HG03097 (cell line): ENCODE measurements around the gene ITFG2.

ENCODE experiments used
- ATAC-seq: cut with Tn5 transposase; IDR thresholded peaks from one replicate; pipeline ENCODE4 v1.9.1; 2021; ENCODE audit not compliant: unreplicated experiment, low FRiP score

Gene ITFG2

DNA sequence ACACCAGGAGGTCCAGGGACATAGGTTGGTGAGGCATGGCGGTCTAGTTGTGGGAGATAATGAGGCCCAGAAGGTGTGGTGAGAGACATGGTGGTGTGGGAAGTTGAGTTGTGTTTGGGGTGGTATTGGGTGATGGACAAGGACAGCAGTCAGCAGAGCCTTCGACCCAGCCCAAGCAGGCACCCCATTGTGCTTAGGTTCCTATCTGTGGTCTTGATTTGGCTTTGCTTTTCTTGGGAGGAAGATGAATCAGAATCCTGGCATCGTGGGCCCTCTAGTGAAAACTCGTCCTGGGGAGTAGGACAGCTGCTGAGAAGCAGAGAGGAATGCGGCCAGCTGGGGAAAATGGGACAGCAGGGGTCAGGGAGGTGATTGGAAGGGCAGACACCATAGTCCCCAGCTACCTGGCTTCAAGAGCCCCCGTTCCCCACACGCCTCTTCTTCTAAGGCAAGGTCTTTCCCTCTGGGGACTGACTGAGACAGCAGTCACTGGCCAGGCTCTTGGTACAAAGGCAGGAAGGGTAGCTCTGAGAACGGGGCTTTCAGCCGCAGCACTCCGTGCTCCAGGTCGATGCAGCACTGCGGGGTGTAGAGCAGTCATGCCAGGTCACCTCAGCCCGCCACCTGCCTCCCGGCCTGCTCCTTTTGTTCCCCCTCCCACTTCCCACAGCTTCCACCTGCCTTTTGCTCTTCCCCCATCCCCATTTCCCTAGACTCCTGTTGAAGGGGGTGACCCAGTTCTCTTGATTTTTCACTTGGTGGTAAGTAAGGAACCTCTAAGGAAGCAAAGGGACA is 14.4 kb downstream of the ITFG2 start:
- ATAC-seq: no peak

- ATAC-seq: no peak
These were observed 16.8 kb downstream of the ITFG2 start for GRCh38 chr12:2829275-2829674.

GRCh38 chr12:2832550-2833127 is 20.2 kb downstream of the ITFG2 start:
- ATAC-seq: no peak

GRCh38 chr12:2833327-2833726 is 20.9 kb downstream of the ITFG2 start:
- no peak for ATAC-seq

GRCh38 chr12:2833810-2834209 is 21.3 kb downstream of the ITFG2 start:
- ATAC-seq: no peak

DNA sequence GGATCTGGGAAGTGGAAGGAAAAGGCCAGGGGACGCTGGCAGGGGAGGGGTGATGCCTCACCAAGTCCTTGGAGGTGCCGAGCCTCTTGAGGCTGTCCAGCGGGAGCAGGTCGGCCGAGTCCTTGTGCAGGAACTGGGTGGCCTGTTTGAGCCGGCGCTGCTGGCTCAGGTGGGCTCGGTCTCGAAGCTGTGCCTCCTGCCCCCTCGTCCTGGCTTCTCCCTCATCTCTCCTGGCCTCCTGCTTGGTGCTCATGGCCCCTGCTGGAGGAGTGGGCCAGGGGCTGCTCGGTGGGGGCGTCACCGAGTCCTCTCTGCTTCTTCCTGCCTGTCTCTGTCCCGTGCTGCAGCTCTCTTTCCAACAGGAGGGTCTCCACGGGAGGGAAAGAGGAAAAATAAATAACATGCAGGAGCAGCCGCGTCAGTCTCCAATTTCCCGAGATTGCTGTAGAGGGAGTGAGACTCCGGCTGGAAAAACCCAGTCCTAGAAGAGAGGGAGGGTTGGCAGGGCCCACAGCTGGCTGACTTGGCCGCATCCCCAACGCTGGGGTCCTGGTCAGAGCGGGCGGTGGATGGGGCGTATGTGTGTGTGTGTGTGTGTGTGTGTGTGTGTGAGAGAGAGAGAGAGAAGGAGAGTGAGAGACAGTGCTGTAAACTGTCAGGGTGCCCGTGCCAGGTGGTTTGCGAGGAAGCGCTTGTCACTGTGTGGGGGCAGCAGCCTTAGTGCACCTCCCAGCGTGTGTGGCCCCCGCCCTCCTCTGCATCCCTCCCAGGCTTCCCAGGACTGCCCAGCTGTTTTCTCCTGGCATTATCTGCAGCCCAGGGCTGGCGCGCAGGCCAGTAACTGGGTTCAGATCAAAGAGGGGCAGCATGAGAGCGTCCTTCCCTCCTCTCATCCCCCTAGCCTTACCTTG is 22.4 kb downstream of the ITFG2 start, which contains the start of gene NRIP2:
Gene NRIP2, minus strand, starts transcription at position 455 of the 911 bp plus-strand sequence. Its CDS starts 52 bp downstream, at position 403.
- ATAC-seq: no peak

GRCh38 chr12:2835691-2836403 is 23.4 kb downstream of the ITFG2 start:
- no peak for ATAC-seq

GRCh38 chr12:2836574-2836973 is 24.1 kb downstream of the ITFG2 start:
- ATAC-seq: no peak

GRCh38 chr12:2841056-2841650 is 28.7 kb downstream of the ITFG2 start:
- no peak for ATAC-seq

GRCh38 chr12:2842948-2843347 is 30.5 kb downstream of the ITFG2 start:
- ATAC-seq: no peak

GRCh38 chr12:2844786-2845185 is 32.3 kb downstream of the ITFG2 start:
- ATAC-seq: no peak

DNA sequence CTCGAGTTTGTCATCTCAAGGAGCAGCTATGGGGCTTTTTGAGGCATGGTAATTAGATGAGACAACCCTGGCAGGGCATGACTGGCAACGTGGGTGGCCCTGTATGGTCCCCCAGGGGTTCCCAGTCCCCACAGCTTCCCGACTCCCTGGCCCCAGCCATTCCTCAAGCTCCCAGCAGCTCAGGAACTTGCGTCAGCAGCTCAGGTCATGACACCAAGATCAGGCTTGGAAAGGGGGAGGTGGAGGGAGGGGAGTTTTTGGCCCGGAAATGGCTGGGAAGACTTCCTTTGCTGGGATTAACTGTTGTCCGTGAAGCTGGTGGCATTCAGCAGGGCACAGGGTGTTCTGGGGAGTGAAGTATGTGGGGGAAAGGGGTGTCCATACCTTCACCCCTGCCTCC is 32.8 kb downstream of the ITFG2 start:
- no peak for ATAC-seq

DNA sequence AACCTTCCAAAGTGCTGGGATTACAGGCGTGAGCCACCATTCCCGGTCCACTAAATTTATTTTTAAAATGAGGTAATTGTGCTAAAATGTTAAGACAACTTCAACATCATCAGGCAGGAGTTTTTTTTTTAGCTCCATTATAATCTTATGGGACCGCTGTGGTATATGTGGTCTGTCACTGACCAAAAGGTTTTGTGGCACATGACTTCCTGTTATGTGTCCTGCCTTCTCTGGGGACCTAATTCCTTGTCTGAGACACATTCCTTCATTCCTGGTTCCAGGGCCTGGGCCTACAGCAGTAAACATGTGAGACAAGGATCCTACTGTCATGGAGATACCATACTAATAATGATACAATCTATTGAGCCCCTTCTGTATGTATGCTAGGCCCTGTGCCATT is 39.5 kb downstream of the ITFG2 start:
- ATAC-seq: no peak

- ATAC-seq: no peak
These were observed 41.2 kb downstream of the ITFG2 start for GRCh38 chr12:2853626-2854025.

- no peak for ATAC-seq
These were observed 42.4 kb downstream of the ITFG2 start for GRCh38 chr12:2854669-2855453.

DNA sequence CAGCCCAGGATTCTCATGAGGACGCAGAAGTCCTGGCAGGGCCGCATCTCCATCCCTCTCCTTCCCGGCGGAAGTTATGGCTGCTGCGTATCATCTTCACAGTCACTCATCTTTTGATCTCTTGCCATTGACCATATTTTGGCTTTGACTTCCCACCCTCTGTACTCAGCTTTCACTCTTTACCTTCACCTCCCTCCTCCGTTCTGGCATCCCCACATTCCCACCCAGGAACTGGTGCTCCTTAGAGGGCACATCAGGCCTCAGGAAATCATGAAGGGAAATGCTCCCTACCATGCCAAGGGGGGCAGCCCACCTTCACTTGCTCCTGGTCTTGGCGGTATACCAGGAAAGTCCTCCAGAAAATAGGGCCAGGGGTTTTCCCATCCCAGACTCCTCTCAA is 43.1 kb downstream of the ITFG2 start:
- ATAC-seq: no peak

GRCh38 chr12:2856051-2856450 is 43.6 kb downstream of the ITFG2 start:
- ATAC-seq: no peak

DNA sequence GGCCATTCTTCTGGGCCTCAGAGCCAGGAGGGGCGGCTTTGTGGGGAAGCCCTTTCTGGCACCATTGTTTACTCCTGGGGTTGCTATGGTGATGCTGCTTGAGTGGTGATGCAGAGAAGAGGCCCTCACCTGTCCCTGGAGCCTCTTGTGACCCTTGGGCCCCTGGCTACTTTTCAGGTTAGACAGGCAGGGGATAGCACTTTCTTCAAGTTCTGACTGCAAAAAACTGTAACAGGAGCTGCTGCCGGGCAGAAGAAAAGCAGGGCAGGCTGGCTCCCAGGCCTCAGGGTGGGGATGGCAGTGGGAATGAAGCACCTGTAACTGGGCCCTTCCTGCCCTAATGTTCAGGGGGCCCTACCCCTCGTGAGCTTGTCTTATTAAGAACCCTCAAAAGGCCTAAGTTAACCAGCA is 44.6 kb downstream of the ITFG2 start, which contains the start of gene TEX52:
Gene TEX52, minus strand, starts transcription at position 19 of the 411 bp plus-strand sequence. Its CDS starts 13 bp downstream, at position 6.
- no peak for ATAC-seq

GRCh38 chr12:2857576-2857975 is 45.1 kb downstream of the ITFG2 start:
- no peak for ATAC-seq
